Endothelial cell (in vitro differentiated cells): ENCODE measurements around the gene MAP3K7CL. TPM values are rescaled to one million over a fixed set of nuclear protein-coding genes. Genes with fewer than 3 reads are reported as not detected.

Experiments used
- DNase-seq: peaks from one replicate; pipeline ENCODE4 v3.0.0; 2021; ENCODE audit warnings: low spot score
- H3K27ac Mint-ChIP-seq: one replicate; pipeline ENCODE4 v1.8.0; 2021; ENCODE audit warnings: mixed read lengths, inconsistent platforms; ENCODE audit not compliant: unreplicated experiment
- H3K27me3 Mint-ChIP-seq: one replicate; pipeline ENCODE4 v1.8.0; 2021; ENCODE audit warnings: mild to moderate bottlenecking, moderate library complexity, mixed read lengths, inconsistent platforms; ENCODE audit not compliant: unreplicated experiment
- H3K36me3 Mint-ChIP-seq: one replicate; pipeline ENCODE4 v1.8.0; 2021; ENCODE audit warnings: mild to moderate bottlenecking, low read depth, mixed read lengths, inconsistent platforms; ENCODE audit not compliant: unreplicated experiment
- H3K4me1 Mint-ChIP-seq: one replicate; pipeline ENCODE4 v1.8.0; 2021; ENCODE audit warnings: mild to moderate bottlenecking, mixed read lengths, inconsistent platforms; ENCODE audit not compliant: unreplicated experiment
- H3K4me3 Mint-ChIP-seq: one replicate; pipeline ENCODE4 v1.8.0; 2021; ENCODE audit warnings: mild to moderate bottlenecking, mixed read lengths, inconsistent platforms; ENCODE audit not compliant: unreplicated experiment
- H3K9me3 Mint-ChIP-seq: one replicate; pipeline ENCODE4 v1.8.0; 2021; ENCODE audit warnings: mixed read lengths, inconsistent platforms; ENCODE audit not compliant: unreplicated experiment
- CTCF ChIP-seq: fragments of 200-600 bp; sonication (generic); IDR thresholded peaks from one replicate; pipeline ENCODE4 v1.5.0; 2021; ENCODE audit warnings: antibody characterized with exemption; ENCODE audit not compliant: unreplicated experiment
- total RNA-seq: library from RNA; stranded (reverse); fragmentation: NEBNext Ultra II Directional; extraction: Animal tissue kit (Norgen Biotek cat#: 25700); gene quantifications from one replicate; pipeline ENCODE4 v1.2.1, GENCODE V29; 2021; ENCODE audit not compliant: unreplicated experiment

MAP3K7CL gene
- total RNA-seq, 1 donor from 2014 or later = 1.0 TPM

GRCh38 chr21:29125979-29126378, 4.5 kb upstream of the MAP3K7CL start:
- no peak for DNase-seq
- Mint-ChIP-seq H3K4me1 (no peaks in the 10 kb centered on the region), H3K27me3 (peaks cover 1% of the 10 kb centered on the region), H3K27ac (no peak overlapping the region), H3K36me3 (no peaks in the 10 kb centered on the region), H3K4me3 (no peak overlapping the region), H3K9me3 (no peaks in the 10 kb centered on the region)
- TF ChIP-seq CTCF = no peak

- Mint-ChIP-seq H3K4me1 (no peaks in the 10 kb centered on the region), H3K9me3 (no peaks in the 10 kb centered on the region), H3K4me3 (no peak overlapping the region), H3K27me3 (peaks cover 3% of the 10 kb centered on the region), H3K36me3 (no peaks in the 10 kb centered on the region), H3K27ac (no peak overlapping the region)
- no peak for TF ChIP-seq CTCF
- DNase-seq = no peak
These were observed 2.8 kb downstream of the MAP3K7CL start for GRCh38 chr21:29133241-29133640.

- H3K4me3 Mint-ChIP-seq = no peak overlapping the region
- no peak for DNase-seq
- no peaks in the 10 kb centered on the region for H3K36me3 Mint-ChIP-seq
- H3K4me1 Mint-ChIP-seq = no peaks in the 10 kb centered on the region
- H3K9me3 Mint-ChIP-seq = no peaks in the 10 kb centered on the region
- no peak overlapping the region for H3K27ac Mint-ChIP-seq
- peaks cover 3% of the 10 kb centered on the region for H3K27me3 Mint-ChIP-seq
- no peak for TF ChIP-seq CTCF
These were observed 3.4 kb downstream of the MAP3K7CL start for GRCh38 chr21:29133796-29134195.

GRCh38 chr21:29135481-29135880, 5.0 kb downstream of the MAP3K7CL start:
- Mint-ChIP-seq H3K9me3 (no peaks in the 10 kb centered on the region), H3K36me3 (no peaks in the 10 kb centered on the region), H3K27ac (no peak overlapping the region), H3K27me3 (peaks cover 3% of the 10 kb centered on the region), H3K4me3 (no peak overlapping the region), H3K4me1 (no peaks in the 10 kb centered on the region)
- no peak for TF ChIP-seq CTCF
- no peak for DNase-seq

GRCh38 chr21:29136033-29136432, 5.6 kb downstream of the MAP3K7CL start:
- Mint-ChIP-seq H3K27me3 (peaks cover 4% of the 10 kb centered on the region), H3K9me3 (no peaks in the 10 kb centered on the region), H3K27ac (no peak overlapping the region), H3K4me3 (no peak overlapping the region), H3K36me3 (no peaks in the 10 kb centered on the region), H3K4me1 (no peaks in the 10 kb centered on the region)
- DNase-seq = no peak
- TF ChIP-seq CTCF = no peak
